GM12878 (cell line): ENCODE data around the gene TENT4B. TPM values are rescaled to one million over a fixed set of nuclear protein-coding genes. Genes with fewer than 3 reads are reported as not detected.
A peak's percentile ranks its signal among the peaks of the same experiment; 100 is the strongest.

ENCODE experiments used
- ATAC-seq: fragments of 200-7000 bp; cut with Tn5 transposase; 3 replicates; pipeline ENCODE4 v1.9.1; 2020; ENCODE audit warnings: mild to moderate bottlenecking, moderate library complexity
- BruUV-seq: library from RNA; stranded (reverse); fragments of 400-500 nt; replicated peaks from 2 replicates; lab custom pipeline; 2021; lab: Mats Ljungman, UMichigan
- CTCF ChIA-PET: fragments of 300-600 bp; sonication (Branson Sonifier 250); formaldehyde crosslinking; extraction: SDS; loops from one replicate; lab custom pipeline; 2021; ENCODE audit warnings: inconsistent platforms; lab: Yijun Ruan, JAX
- POLR2A ChIA-PET: fragments of 350-600 bp; formaldehyde crosslinking; extraction: SDS; loops from one replicate; lab custom pipeline; 2021; ENCODE audit warnings: inconsistent platforms; lab: Charles Lee
- RAD21 ChIA-PET: fragments of 300-600 bp; sonication (Branson Sonifier 250); formaldehyde crosslinking; loops from one replicate; lab custom pipeline; 2023; ENCODE audit warnings: antibody characterized with exemption; ENCODE audit not compliant: unreplicated experiment; lab: Charles Lee
- SMC1A ChIA-PET: fragments of 300-600 bp; sonication (Branson Sonifier 250); formaldehyde crosslinking; loops from one replicate; lab custom pipeline; 2023; ENCODE audit not compliant: unreplicated experiment, uncharacterized antibody; lab: Charles Lee
- DNase-seq: peaks from one replicate; pipeline ENCODE4 v3.0.0-alpha.2; 2011; ENCODE audit warnings: low read depth, low spot score
- FAIRE-seq: peaks from 3 replicates; lab custom pipeline; 2011; peaks lifted over from hg19 to GRCh38; lab: Jason Lieb, UNC
- H2AFZ ChIP-seq: 2 replicates; pipeline ENCODE4 v1.6.0; 2011; ENCODE audit warnings: low read depth, low read length, control low read depth; ENCODE audit not compliant: control insufficient read depth
- H3K27ac ChIP-seq: 2 replicates; pipeline ENCODE4 v1.5.1; 2011; ENCODE audit warnings: control low read depth; ENCODE audit not compliant: control insufficient read depth, insufficient read depth
- H3K27me3 ChIP-seq, 2 experiments: replicated peaks in 1 of 2; 2 replicates each; pipeline versions ENCODE4 v1.6.0 to v1.6.1; 2011; ENCODE audit warnings: low read length in 1 of 2; ENCODE audit not compliant: control insufficient read depth in 2 of 2, insufficient read depth in 2 of 2
- H3K36me3 ChIP-seq, 2 experiments: 2 replicates each; pipeline ENCODE4 v1.5.1; 2011; ENCODE audit warnings: low read length in 1 of 2; ENCODE audit not compliant: control insufficient read depth in 2 of 2, insufficient read depth in 2 of 2
- H3K4me1 ChIP-seq: 2 replicates; pipeline ENCODE4 v1.6.1; 2011; ENCODE audit warnings: mild to moderate bottlenecking, low read length, moderate library complexity, mixed read lengths; ENCODE audit not compliant: control insufficient read depth, insufficient read depth
- H3K4me2 ChIP-seq: 2 replicates; pipeline ENCODE4 v1.6.0; 2011; ENCODE audit warnings: control low read depth; ENCODE audit not compliant: control insufficient read depth, insufficient read depth
- H3K4me3 ChIP-seq: fragments of 200-600 bp; sonication (generic); 2 replicates; pipeline ENCODE4 v1.5.1; 2016
- H3K79me2 ChIP-seq: 2 replicates; pipeline ENCODE4 v1.6.0; 2011; ENCODE audit warnings: low read length; ENCODE audit not compliant: control insufficient read depth, insufficient read depth
- H3K9ac ChIP-seq: 2 replicates; pipeline ENCODE4 v1.8.0; 2011; ENCODE audit warnings: low read length, control low read depth, mixed read lengths; ENCODE audit not compliant: control insufficient read depth, insufficient read depth
- H3K9me3 ChIP-seq: replicated peaks from 3 replicates; pipeline ENCODE4 v1.5.1; 2011; ENCODE audit warnings: mild to moderate bottlenecking, low read length; ENCODE audit not compliant: control insufficient read depth, insufficient read depth
- H4K20me1 ChIP-seq: 2 replicates; pipeline ENCODE4 v1.6.0; 2011; ENCODE audit not compliant: control insufficient read depth, insufficient read depth
- ATF7 ChIP-seq: fragments of 450-650 bp; IDR thresholded peaks from 2 replicates; pipeline ENCODE4 v1.6.1; 2016; ENCODE audit warnings: low read depth, mild to moderate bottlenecking
- DPF2 ChIP-seq: fragments of 450-650 bp; IDR thresholded peaks from 2 replicates; pipeline ENCODE4 v1.6.1; 2017; ENCODE audit warnings: mild to moderate bottlenecking
- MEF2A ChIP-seq: IDR thresholded peaks from 2 replicates; pipeline ENCODE4 v1.6.1; 2011; ENCODE audit warnings: low read depth, mild to moderate bottlenecking, low read length, moderate library complexity; ENCODE audit not compliant: insufficient read depth
- NBN ChIP-seq: fragments of 450-650 bp; IDR thresholded peaks from 2 replicates; pipeline ENCODE4 v1.6.1; 2016
- NFXL1 ChIP-seq: fragments of 450-650 bp; IDR thresholded peaks from 2 replicates; pipeline ENCODE4 v1.6.1; 2017; ENCODE audit warnings: antibody characterized with exemption, mild to moderate bottlenecking, borderline replicate concordance
- NRF1 ChIP-seq: conservative IDR thresholded peaks from 2 replicates; pipeline ENCODE4 v1.6.1; 2011; ENCODE audit warnings: mild to moderate bottlenecking, low read depth, low read length, improper control_type of control experiment
- ZBED1 ChIP-seq: IDR thresholded peaks from 2 replicates; pipeline ENCODE4 v1.6.1; 2016; ENCODE audit warnings: borderline replicate concordance
- ZNF622 ChIP-seq: fragments of 450-650 bp; IDR thresholded peaks from 2 replicates; pipeline ENCODE4 v1.6.1; 2017; ENCODE audit warnings: mild to moderate bottlenecking, inconsistent platforms
- ZSCAN29 ChIP-seq: fragments of 450-650 bp; IDR thresholded peaks from 2 replicates; pipeline ENCODE4 v1.6.1; 2017; ENCODE audit warnings: mild to moderate bottlenecking, moderate library complexity
- WGBS: methylation state at CpG from one replicate; pipeline ENCODE4 v1.1.6; 2016; ENCODE audit warnings: low lambda C conversion rate; ENCODE audit not compliant: insufficient replicate concordance, insufficient coverage; ENCODE audit errors: missing lambda C conversion rate; 5-methylcytosine and 5-hydroxymethylcytosine counted together
- in situ Hi-C: fragments of 300-500 bp; cut with MboI; formaldehyde crosslinking; loops from 9 replicates; pipeline ENCODE4 v1.14.3; 2018; ENCODE audit warnings: mixed read lengths
- intact Hi-C: fragments of 100-400 bp; cut with micrococcal nuclease; formaldehyde crosslinking; loops from one replicate; pipeline ENCODE4 v1.14.2; 2022; ENCODE audit not compliant: unreplicated experiment
- polyA plus RNA-seq, 11 experiments: library from polyadenylated mRNA; depleted of rRNA in 4 of 11; unstranded in 6 of 11; stranded (reverse) in 5 of 11; fragments of >200 nt; fragmentation: Nextera tagmentation in 4 of 11; fragmentation: Illumina TruSeq in 1 of 11; extraction: Ambion mirVana in 4 of 11; extraction: Trizol in 1 of 11; gene quantifications; 1 replicate in 1 of 11; 2 replicates in 10 of 11; pipeline versions ENCODE4 v1.2.1 to v1.2.3, GENCODE V29; 2011 to 2016; ENCODE audit warnings: inconsistent platforms in 2 of 11, missing spikeins in 2 of 11, low read depth in 1 of 11
- total RNA-seq, 4 experiments: library from RNA; depleted of rRNA in 3 of 4; stranded (reverse); fragments of >200 nt in 3 of 4; fragmentation: Illumina TruSeq in 1 of 4; extraction: Trizol in 1 of 4; gene quantifications; 2 replicates each; pipeline versions ENCODE4 v1.2.1 to v1.2.3, GENCODE V29; 2013 to 2021
- TF ChIP-seq, protein P1 (sequence below): IDR thresholded peaks from 2 replicates; pipeline ENCODE4 v1.6.1; 2012; ENCODE audit warnings: mild to moderate bottlenecking, low read depth, low read length
- TF ChIP-seq, protein P2 (sequence below): fragments of 450-650 bp; IDR thresholded peaks from 2 replicates; pipeline ENCODE4 v1.6.1; 2017; ENCODE audit warnings: mild to moderate bottlenecking, low read depth, inconsistent platforms; ENCODE audit not compliant: poor library complexity, severe bottlenecking

Gene TENT4B
- total and polyA plus RNA-seq, 10 of the 15 experiments (the other 5 are each of a cell fraction or from before 2014, with no cell fraction given), result 4.4 to 16.7 (median 10.8) TPM

DNA sequence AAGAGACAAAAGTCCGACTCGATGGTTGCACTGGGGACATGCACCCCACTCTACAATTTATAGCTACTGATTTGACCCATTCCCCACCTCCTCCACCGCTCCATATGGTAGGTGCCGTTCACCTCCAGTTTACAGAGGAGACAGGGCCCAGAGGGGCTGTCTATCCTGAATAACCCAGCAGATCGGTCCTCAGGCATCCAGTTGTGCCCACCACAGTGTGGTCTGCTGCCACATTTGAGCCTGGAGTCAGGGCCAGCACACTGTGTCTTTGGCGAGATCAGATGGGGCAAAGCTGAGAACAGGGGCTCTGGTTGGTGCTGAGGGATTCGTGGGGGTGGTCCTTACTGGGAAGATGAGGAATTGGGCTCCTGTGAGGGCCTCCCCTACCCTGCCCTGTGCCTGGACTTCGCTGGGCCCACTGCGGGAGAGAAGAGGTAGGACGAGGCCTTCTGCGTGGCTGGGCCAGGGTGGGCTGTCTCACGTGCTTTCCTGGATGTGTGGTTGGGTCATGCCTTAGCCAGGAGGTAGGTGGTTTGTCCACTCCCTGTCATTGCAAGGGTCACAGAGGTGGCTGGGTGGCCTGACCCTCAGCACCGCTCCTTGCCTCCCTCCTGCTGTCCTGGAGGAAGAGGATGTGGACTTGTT, 116.1 kb downstream of the TENT4B start (continued):
- TF ChIP-seq ZSCAN29, result no peak
- TF ChIP-seq ATF7, result no peak
- TF ChIP-seq NRF1, result no peak
- no peak for TF ChIP-seq ZNF622
- no peak for TF ChIP-seq NFXL1
- TF ChIP-seq, protein P1, sequence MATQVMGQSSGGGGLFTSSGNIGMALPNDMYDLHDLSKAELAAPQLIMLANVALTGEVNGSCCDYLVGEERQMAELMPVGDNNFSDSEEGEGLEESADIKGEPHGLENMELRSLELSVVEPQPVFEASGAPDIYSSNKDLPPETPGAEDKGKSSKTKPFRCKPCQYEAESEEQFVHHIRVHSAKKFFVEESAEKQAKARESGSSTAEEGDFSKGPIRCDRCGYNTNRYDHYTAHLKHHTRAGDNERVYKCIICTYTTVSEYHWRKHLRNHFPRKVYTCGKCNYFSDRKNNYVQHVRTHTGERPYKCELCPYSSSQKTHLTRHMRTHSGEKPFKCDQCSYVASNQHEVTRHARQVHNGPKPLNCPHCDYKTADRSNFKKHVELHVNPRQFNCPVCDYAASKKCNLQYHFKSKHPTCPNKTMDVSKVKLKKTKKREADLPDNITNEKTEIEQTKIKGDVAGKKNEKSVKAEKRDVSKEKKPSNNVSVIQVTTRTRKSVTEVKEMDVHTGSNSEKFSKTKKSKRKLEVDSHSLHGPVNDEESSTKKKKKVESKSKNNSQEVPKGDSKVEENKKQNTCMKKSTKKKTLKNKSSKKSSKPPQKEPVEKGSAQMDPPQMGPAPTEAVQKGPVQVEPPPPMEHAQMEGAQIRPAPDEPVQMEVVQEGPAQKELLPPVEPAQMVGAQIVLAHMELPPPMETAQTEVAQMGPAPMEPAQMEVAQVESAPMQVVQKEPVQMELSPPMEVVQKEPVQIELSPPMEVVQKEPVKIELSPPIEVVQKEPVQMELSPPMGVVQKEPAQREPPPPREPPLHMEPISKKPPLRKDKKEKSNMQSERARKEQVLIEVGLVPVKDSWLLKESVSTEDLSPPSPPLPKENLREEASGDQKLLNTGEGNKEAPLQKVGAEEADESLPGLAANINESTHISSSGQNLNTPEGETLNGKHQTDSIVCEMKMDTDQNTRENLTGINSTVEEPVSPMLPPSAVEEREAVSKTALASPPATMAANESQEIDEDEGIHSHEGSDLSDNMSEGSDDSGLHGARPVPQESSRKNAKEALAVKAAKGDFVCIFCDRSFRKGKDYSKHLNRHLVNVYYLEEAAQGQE, result no peak

DNA sequence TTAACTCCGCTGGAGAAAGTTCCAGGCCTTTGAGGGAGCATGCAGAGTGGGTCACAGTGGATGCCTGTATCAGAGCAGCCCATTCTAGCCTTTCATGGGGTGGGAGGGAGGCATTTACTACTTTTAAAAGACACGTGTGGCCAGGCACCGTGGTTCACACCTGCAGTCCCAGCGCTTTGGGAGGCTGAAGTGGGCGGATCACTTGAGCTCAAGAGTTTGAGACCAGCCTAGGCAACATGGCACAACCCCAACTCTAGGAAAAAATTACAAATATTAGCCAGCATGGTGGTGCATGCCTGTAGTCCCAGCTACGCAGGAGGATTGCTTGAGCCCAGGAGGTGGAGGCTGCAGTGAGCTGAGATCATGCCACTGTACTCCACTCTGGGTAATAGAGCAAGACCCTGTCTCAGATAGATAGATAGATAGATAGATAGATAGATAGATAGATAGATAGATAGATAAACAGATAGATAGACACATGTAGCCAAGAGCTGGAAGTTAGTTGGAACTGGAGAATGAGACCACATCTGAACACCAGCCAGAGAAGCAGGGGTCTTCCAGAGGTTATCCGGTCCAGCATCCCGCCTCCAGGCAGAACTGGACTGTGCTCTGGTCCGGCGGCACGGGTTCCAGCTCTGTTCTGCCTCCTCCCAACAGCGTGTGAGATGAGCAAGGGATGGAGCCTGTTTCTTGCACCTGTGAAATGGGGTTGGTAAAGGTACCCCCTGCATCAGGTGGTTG, 116.8 kb downstream of the TENT4B start:
- no peak for FAIRE-seq
- BruUV-seq, result no TSS peak
- WGBS, result 93% methylated on average over 12 of the region's 12 CpGs
- in situ Hi-C loops (no loop called here), intact Hi-C loops (loop anchor here (5.0 to 10.0 kb wide), 2 partner anchors 115 to 412 kb away; partner anchors contain the start of genes SNX20 and TENT4B)
- RAD21 ChIA-PET, result interaction anchor here (1.1 kb wide), 1 partner anchor 15 kb away, joined by 3 read pairs; no protein-coding TSS in a partner anchor
- no peak for ATAC-seq
- Histone ChIP-seq H3K36me3 (0 out of 4 replicates have a peak, but pooled peaks cover 0 to 2% of the 10 kb centered on the region in 2 experiments), H3K4me1 (peaks cover 34% of the 10 kb centered on the region), H3K79me2 (peaks cover 40% of the 10 kb centered on the region), H3K27ac (no peak overlapping the region), H3K27me3 (no peaks in the 10 kb centered on the region), H3K4me3 (no peak overlapping the region), H3K4me2 (0 out of 2 replicates have a peak overlapping the region, but pooled peaks have one; percentile 17), H2AFZ (no peak overlapping the region), H3K9me3 (no peaks in the 10 kb centered on the region), H4K20me1 (no peaks in the 10 kb centered on the region), H3K9ac (no peak overlapping the region)
- TF ChIP-seq NBN, result no peak
- no peak for TF ChIP-seq ZBED1
- TF ChIP-seq, protein P2, sequence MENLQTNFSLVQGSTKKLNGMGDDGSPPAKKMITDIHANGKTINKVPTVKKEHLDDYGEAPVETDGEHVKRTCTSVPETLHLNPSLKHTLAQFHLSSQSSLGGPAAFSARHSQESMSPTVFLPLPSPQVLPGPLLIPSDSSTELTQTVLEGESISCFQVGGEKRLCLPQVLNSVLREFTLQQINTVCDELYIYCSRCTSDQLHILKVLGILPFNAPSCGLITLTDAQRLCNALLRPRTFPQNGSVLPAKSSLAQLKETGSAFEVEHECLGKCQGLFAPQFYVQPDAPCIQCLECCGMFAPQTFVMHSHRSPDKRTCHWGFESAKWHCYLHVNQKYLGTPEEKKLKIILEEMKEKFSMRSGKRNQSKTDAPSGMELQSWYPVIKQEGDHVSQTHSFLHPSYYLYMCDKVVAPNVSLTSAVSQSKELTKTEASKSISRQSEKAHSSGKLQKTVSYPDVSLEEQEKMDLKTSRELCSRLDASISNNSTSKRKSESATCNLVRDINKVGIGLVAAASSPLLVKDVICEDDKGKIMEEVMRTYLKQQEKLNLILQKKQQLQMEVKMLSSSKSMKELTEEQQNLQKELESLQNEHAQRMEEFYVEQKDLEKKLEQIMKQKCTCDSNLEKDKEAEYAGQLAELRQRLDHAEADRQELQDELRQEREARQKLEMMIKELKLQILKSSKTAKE, result no peak
- no peak for TF ChIP-seq ZSCAN29
- no peak for TF ChIP-seq MEF2A
- TF ChIP-seq DPF2, result no peak
- CTCF ChIA-PET, result interaction anchor here (0.6 to 3.2 kb wide), 4 partner anchors 10 to 536 kb away, joined by 3 to 15 read pairs (median 4); no protein-coding TSS in a partner anchor
- POLR2A ChIA-PET, result interaction anchor here (0.6 to 2.7 kb wide), 2 partner anchors 10 kb away, joined by 7 to 13 read pairs; no protein-coding TSS in a partner anchor
- no peak for DNase-seq
- SMC1A ChIA-PET, result interaction anchor here (0.9 kb wide), 1 partner anchor 12 kb away, joined by 4 read pairs; no protein-coding TSS in a partner anchor
